ENCODE data around the gene USF3.
A peak's percentile ranks its signal among the peaks of the same experiment; 100 is the strongest.

Gene USF3

DNA sequence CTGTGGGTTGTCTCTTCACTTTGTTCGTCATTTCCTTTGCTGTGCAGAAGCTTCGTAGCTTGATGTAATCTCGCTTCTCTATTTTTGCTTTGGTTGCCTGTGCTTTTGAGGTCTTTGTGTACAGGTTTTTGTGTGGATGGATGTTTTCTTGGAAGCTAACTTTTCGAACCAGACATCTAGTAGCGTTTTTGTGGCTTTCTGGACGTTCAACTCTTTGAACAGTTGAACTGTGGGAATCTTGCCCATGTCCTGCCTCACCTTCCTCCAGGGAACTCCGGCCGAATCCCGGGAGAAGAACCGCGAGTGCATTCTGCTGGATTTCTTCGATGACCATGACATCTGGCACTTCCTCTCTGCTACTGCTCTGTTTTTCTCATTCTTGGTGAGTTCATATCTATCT is 70.6 kb downstream of the USF3 start:
- H3K4me3 ChIP-seq (ENCODE audit: low read depth in 1 of 5, low read length in 5 of 5): peak overlapping the region in 4 of 5 donors; percentile 6 to 53 (median 28)
- peaks cover 0 to 2% (median 0%) of the 10 kb centered on the region in 5 donors for H3K27me3 ChIP-seq (ENCODE audit: control insufficient read depth in 5 of 5, insufficient read depth in 4 of 5, low read length in 5 of 5)
- peaks cover 0 to 11% (median 8%) of the 10 kb centered on the region in 5 donors for H3K4me1 ChIP-seq (ENCODE audit: control insufficient read depth in 5 of 5, insufficient read depth in 5 of 5, low read length in 5 of 5)
- H3K36me3 ChIP-seq (ENCODE audit: control insufficient read depth in 5 of 5, insufficient read depth in 5 of 5, low read length in 5 of 5): peaks cover 0 to 3% (median 0%) of the 10 kb centered on the region in 5 donors
- peak overlapping the region in 2 of 5 donors; percentile 0 to 8 for H3K9ac ChIP-seq (ENCODE audit: low read length in 5 of 5)
- H3K27ac ChIP-seq (ENCODE audit: low read depth, low read length): no peak overlapping the region
- no peaks in the 10 kb centered on the region for H3K9me3 ChIP-seq (ENCODE audit: control insufficient read depth in 5 of 5, low read length in 5 of 5)

DNA sequence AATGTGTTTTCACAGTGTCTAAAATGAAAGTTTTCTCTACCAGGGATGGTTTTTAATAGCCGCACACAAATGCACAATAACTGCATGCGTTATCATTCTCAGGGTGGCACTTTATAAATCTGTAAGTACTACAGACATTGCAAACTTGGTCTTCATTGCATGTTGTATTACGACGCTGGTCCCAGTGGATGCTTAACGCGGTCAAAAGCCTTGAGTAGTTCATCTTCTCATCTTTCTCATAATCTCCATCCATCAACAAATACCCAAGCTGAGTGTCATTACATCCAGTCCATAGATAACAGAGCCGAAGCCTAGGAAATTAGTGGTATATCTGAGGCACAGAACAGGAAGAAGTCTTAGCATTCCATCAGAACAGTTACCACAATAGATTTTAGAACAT is 72.6 kb downstream of the USF3 start:
- H3K27ac ChIP-seq (ENCODE audit: low read depth, low read length): no peak overlapping the region
- H3K4me3 ChIP-seq (ENCODE audit: low read depth in 1 of 5, low read length in 5 of 5): no peak overlapping the region
- H3K36me3 ChIP-seq (ENCODE audit: control insufficient read depth in 5 of 5, insufficient read depth in 5 of 5, low read length in 5 of 5): peaks cover 0 to 3% (median 0%) of the 10 kb centered on the region in 5 donors
- H3K27me3 ChIP-seq (ENCODE audit: control insufficient read depth in 5 of 5, insufficient read depth in 4 of 5, low read length in 5 of 5): peaks cover 0 to 2% (median 0%) of the 10 kb centered on the region in 5 donors
- no peak overlapping the region for H3K9ac ChIP-seq (ENCODE audit: low read length in 5 of 5)
- H3K4me1 ChIP-seq (ENCODE audit: control insufficient read depth in 5 of 5, insufficient read depth in 5 of 5, low read length in 5 of 5): peaks cover 0 to 11% (median 8%) of the 10 kb centered on the region in 5 donors
- H3K9me3 ChIP-seq (ENCODE audit: control insufficient read depth in 5 of 5, low read length in 5 of 5): no peaks in the 10 kb centered on the region

DNA sequence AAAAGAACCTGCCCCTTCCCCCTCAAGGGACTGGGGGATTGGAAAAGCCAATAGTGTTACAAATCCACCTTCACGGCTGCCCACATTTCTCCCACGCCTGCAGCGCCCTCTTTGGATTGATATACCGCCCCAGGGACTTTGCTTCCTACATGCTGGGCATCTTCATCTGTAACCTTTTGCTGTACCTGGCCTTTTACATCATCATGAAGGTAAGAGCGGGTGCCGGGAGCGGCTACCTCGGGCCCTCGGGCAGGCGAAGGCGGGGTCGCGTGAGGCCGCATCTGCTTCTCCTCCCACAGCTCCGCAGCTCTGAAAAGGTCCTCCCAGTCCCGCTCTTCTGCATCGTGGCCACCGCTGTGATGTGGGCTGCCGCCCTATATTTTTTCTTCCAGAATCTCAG is 73.1 kb downstream of the USF3 start:
- Histone ChIP-seq H3K4me1 (ENCODE audit: control insufficient read depth in 5 of 5, insufficient read depth in 5 of 5, low read length in 5 of 5) (peaks cover 0 to 11% (median 8%) of the 10 kb centered on the region in 5 donors), H3K9me3 (ENCODE audit: control insufficient read depth in 5 of 5, low read length in 5 of 5) (no peaks in the 10 kb centered on the region), H3K9ac (ENCODE audit: low read length in 5 of 5) (no peak overlapping the region), H3K27ac (ENCODE audit: low read depth, low read length) (no peak overlapping the region), H3K4me3 (ENCODE audit: low read depth in 1 of 5, low read length in 5 of 5) (no peak overlapping the region), H3K36me3 (ENCODE audit: control insufficient read depth in 5 of 5, insufficient read depth in 5 of 5, low read length in 5 of 5) (peaks cover 0 to 3% (median 0%) of the 10 kb centered on the region in 5 donors), H3K27me3 (ENCODE audit: control insufficient read depth in 5 of 5, insufficient read depth in 4 of 5, low read length in 5 of 5) (peaks cover 0 to 2% (median 0%) of the 10 kb centered on the region in 5 donors)

DNA sequence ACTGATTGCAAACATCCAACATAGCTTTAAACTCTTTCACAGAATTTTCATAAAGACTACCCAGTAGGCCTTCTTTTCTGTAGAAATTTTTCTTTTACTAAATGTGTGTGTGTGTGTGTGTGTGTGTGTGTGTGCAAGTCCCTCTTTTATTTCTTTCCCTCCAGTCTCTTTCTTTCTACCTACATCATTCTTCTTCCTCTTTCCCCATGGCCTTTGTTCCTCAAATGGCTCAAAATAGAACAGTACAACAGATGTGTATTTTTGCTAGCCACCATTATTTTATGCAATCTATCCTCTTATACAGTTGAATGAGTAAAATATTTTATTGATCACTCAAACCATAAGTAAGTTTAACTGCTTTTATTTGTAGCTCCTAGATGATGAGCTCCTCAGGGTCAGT is 76.4 kb downstream of the USF3 start:
- H3K27me3 ChIP-seq (ENCODE audit: control insufficient read depth in 5 of 5, insufficient read depth in 4 of 5, low read length in 5 of 5): peaks cover 0 to 2% (median 0%) of the 10 kb centered on the region in 5 donors
- H3K27ac ChIP-seq (ENCODE audit: low read depth, low read length): no peak overlapping the region
- H3K4me1 ChIP-seq (ENCODE audit: control insufficient read depth in 5 of 5, insufficient read depth in 5 of 5, low read length in 5 of 5): peaks cover 0 to 3% (median under 1%) of the 10 kb centered on the region in 5 donors
- H3K36me3 ChIP-seq (ENCODE audit: control insufficient read depth in 5 of 5, insufficient read depth in 5 of 5, low read length in 5 of 5): no peaks in the 10 kb centered on the region
- no peaks in the 10 kb centered on the region for H3K9me3 ChIP-seq (ENCODE audit: control insufficient read depth in 5 of 5, low read length in 5 of 5)
- no peak overlapping the region for H3K9ac ChIP-seq (ENCODE audit: low read length in 5 of 5)
- H3K4me3 ChIP-seq (ENCODE audit: low read depth in 1 of 5, low read length in 5 of 5): no peak overlapping the region

DNA sequence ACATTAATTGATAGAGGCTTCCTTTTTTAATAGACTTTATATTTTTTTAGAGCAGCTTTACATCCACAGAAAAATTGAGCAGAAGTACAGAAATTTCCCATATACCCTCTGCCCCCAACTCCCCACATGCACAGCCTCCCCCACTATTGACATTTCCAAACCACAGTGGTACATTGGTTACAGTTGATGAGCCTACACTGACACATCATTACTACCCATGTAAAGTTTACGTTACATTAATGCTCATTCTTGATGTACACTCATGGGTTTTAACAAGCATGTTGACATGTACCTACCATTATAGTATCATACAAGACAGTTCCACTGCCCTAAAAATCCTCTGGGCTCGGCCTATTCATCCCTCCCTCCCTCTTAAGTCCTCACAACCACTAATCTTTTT is 78.7 kb downstream of the USF3 start:
- Histone ChIP-seq H3K9ac (ENCODE audit: low read length in 5 of 5) (no peak overlapping the region), H3K4me1 (ENCODE audit: control insufficient read depth in 5 of 5, insufficient read depth in 5 of 5, low read length in 5 of 5) (peaks cover 0 to 16% (median 7%) of the 10 kb centered on the region in 5 donors), H3K9me3 (ENCODE audit: control insufficient read depth in 5 of 5, low read length in 5 of 5) (no peaks in the 10 kb centered on the region), H3K36me3 (ENCODE audit: control insufficient read depth in 5 of 5, insufficient read depth in 5 of 5, low read length in 5 of 5) (no peaks in the 10 kb centered on the region), H3K27ac (ENCODE audit: low read depth, low read length) (no peak overlapping the region), H3K27me3 (ENCODE audit: control insufficient read depth in 5 of 5, insufficient read depth in 4 of 5, low read length in 5 of 5) (no peaks in the 10 kb centered on the region), H3K4me3 (ENCODE audit: low read depth in 1 of 5, low read length in 5 of 5) (no peak overlapping the region)

DNA sequence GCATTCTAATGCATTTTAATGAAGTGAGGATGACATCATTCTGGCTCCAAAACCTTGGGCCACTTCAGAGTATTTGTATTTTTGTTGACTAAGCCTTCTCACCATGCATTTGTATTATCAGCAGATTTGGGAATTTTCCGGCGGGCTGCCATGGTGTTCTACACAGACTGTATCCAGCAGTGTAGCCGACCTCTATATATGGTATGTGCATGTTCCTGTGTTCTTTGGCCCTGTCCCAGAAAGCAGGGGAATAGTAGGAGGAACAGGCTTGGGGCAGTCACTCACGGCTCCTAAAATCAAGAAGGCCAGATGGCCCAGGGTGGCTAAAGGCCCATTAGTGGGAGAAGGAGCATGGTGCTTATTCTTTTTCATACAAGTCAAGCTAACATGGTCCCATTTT is 80.5 kb downstream of the USF3 start:
- H3K4me3 ChIP-seq (ENCODE audit: low read depth in 1 of 5, low read length in 5 of 5): no peak overlapping the region
- H3K9ac ChIP-seq (ENCODE audit: low read length in 5 of 5): no peak overlapping the region
- no peaks in the 10 kb centered on the region for H3K9me3 ChIP-seq (ENCODE audit: control insufficient read depth in 5 of 5, low read length in 5 of 5)
- peaks cover 0 to 16% (median 7%) of the 10 kb centered on the region in 5 donors for H3K4me1 ChIP-seq (ENCODE audit: control insufficient read depth in 5 of 5, insufficient read depth in 5 of 5, low read length in 5 of 5)
- H3K27me3 ChIP-seq (ENCODE audit: control insufficient read depth in 5 of 5, insufficient read depth in 4 of 5, low read length in 5 of 5): no peaks in the 10 kb centered on the region
- no peaks in the 10 kb centered on the region for H3K36me3 ChIP-seq (ENCODE audit: control insufficient read depth in 5 of 5, insufficient read depth in 5 of 5, low read length in 5 of 5)
- H3K27ac ChIP-seq (ENCODE audit: low read depth, low read length): no peak overlapping the region

DNA sequence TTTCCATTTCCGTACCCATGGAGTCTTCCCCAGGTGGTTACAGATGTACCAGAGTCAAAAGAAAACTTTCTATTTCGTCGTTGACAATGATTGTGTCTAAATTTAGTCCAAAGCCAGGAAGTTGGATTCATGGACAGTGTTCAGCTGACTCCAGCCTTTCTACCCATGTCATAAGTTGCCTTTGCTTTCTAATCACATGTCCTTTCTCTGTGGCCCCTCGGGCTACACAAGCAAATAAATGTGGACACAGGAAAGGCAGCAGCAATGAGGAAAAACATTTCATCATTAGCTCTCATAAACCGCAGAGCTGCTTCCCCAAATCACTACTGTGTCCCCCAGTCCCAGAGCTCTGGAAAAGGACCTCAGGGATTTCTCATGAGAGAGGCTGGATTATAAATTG is 82.0 kb downstream of the USF3 start:
- peak overlapping the region; percentile 19 for H3K27ac ChIP-seq (ENCODE audit: low read depth, low read length)
- H3K9ac ChIP-seq (ENCODE audit: low read length in 5 of 5): peak overlapping the region in 1 of 5 donors; percentile 2
- H3K36me3 ChIP-seq (ENCODE audit: control insufficient read depth in 5 of 5, insufficient read depth in 5 of 5, low read length in 5 of 5): no peaks in the 10 kb centered on the region
- no peaks in the 10 kb centered on the region for H3K9me3 ChIP-seq (ENCODE audit: control insufficient read depth in 5 of 5, low read length in 5 of 5)
- H3K4me1 ChIP-seq (ENCODE audit: control insufficient read depth in 5 of 5, insufficient read depth in 5 of 5, low read length in 5 of 5): peaks cover 0 to 16% (median 7%) of the 10 kb centered on the region in 5 donors
- H3K4me3 ChIP-seq (ENCODE audit: low read depth in 1 of 5, low read length in 5 of 5): peak overlapping the region in 1 of 5 donors; percentile 3
- no peaks in the 10 kb centered on the region for H3K27me3 ChIP-seq (ENCODE audit: control insufficient read depth in 5 of 5, insufficient read depth in 4 of 5, low read length in 5 of 5)

DNA sequence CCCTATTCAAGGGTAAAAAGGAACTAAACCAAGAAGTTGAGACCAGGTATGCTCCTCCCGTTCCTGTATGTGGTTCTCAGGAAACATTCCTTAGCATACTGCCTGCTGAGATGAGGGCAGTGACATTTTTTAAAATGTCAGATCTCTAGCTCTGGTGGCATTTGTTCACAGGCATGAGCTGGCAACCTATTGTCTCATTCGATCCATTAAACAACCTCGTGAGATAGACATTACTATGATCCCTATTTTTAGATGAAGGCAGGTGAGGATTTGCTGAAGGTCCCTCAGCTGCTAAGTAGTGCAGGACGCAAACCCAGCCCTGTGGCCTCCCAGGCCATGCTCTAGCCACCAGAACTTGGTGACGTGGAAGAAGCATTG is 89.2 kb downstream of the USF3 start:
- H3K9ac ChIP-seq (ENCODE audit: low read length in 5 of 5): no peak overlapping the region

DNA sequence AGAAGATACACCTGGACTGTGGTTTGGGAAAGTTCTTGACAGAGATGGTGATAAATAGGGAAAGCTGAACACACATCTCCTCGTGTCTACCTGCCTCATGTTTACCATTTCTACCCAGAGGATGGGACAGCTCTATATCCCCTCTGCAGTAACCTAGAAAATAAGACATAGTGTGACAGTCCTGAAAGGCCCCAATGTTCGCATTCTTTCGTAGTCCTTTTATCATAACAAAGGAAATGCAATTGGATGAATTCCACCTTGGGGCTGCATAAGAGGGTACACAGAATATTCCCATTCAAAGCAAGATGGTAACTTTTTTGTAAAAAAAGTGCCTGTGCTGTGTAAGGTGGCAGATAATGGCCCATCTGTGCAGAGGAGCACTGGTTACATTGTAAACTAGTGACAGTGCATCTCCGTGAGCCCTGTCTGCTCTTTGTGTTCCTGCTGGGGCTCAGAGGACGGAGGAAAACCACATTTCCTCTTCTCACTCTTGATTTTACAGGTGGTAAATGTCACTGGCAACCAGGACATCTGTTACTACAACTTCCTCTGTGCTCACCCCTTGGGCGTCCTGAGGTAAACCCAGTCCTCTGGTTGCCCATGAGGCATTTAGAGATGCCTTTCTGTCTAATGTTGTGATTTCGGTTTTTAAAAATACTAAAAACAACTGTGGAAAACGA is 89.8 kb downstream of the USF3 start:
- Histone ChIP-seq H3K36me3 (ENCODE audit: control insufficient read depth in 5 of 5, insufficient read depth in 5 of 5, low read length in 5 of 5) (no peaks in the 10 kb centered on the region), H3K9ac (ENCODE audit: low read length in 5 of 5) (no peak overlapping the region), H3K9me3 (ENCODE audit: control insufficient read depth in 5 of 5, low read length in 5 of 5) (no peaks in the 10 kb centered on the region), H3K27ac (ENCODE audit: low read depth, low read length) (no peak overlapping the region), H3K4me1 (ENCODE audit: control insufficient read depth in 5 of 5, insufficient read depth in 5 of 5, low read length in 5 of 5) (peaks cover 0 to 4% (median 3%) of the 10 kb centered on the region in 5 donors), H3K27me3 (ENCODE audit: control insufficient read depth in 5 of 5, insufficient read depth in 4 of 5, low read length in 5 of 5) (no peaks in the 10 kb centered on the region), H3K4me3 (ENCODE audit: low read depth in 1 of 5, low read length in 5 of 5) (no peak overlapping the region)

More for the DNA sequence above, 89.2 kb downstream of the USF3 start:
- no peak overlapping the region for H3K27ac ChIP-seq (ENCODE audit: low read depth, low read length)
- no peaks in the 10 kb centered on the region for H3K36me3 ChIP-seq (ENCODE audit: control insufficient read depth in 5 of 5, insufficient read depth in 5 of 5, low read length in 5 of 5)
- no peak overlapping the region for H3K4me3 ChIP-seq (ENCODE audit: low read depth in 1 of 5, low read length in 5 of 5)
- H3K9me3 ChIP-seq (ENCODE audit: control insufficient read depth in 5 of 5, low read length in 5 of 5): no peaks in the 10 kb centered on the region
- H3K4me1 ChIP-seq (ENCODE audit: control insufficient read depth in 5 of 5, insufficient read depth in 5 of 5, low read length in 5 of 5): peaks cover 0 to 4% (median 0%) of the 10 kb centered on the region in 5 donors
- no peaks in the 10 kb centered on the region for H3K27me3 ChIP-seq (ENCODE audit: control insufficient read depth in 5 of 5, insufficient read depth in 4 of 5, low read length in 5 of 5)

DNA sequence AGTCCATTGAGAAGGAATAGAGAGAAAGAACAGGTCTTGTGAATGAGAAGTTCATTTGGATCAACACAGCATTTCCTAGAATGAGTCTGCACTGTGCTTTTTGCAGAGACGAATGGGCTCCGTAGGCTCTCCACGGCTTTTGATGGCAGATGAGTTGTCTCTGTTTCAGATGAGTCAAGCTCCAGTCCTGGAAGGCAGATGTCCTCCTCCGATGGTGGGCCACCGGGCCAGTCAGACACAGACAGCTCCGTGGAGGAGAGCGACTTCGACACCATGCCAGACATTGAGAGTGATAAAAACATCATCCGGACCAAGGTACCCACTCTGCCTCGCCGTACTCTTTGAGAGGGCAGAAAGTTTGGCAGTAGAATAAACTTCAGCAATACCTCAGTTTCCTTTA is 93.6 kb downstream of the USF3 start:
- H3K36me3 ChIP-seq (ENCODE audit: control insufficient read depth in 5 of 5, insufficient read depth in 5 of 5, low read length in 5 of 5): no peaks in the 10 kb centered on the region
- peaks cover 0 to 17% (median 4%) of the 10 kb centered on the region in 5 donors for H3K4me1 ChIP-seq (ENCODE audit: control insufficient read depth in 5 of 5, insufficient read depth in 5 of 5, low read length in 5 of 5)
- no peak overlapping the region for H3K27ac ChIP-seq (ENCODE audit: low read depth, low read length)
- H3K4me3 ChIP-seq (ENCODE audit: low read depth in 1 of 5, low read length in 5 of 5): no peak overlapping the region
- no peak overlapping the region for H3K9ac ChIP-seq (ENCODE audit: low read length in 5 of 5)
- H3K27me3 ChIP-seq (ENCODE audit: control insufficient read depth in 5 of 5, insufficient read depth in 4 of 5, low read length in 5 of 5): no peaks in the 10 kb centered on the region
- no peaks in the 10 kb centered on the region for H3K9me3 ChIP-seq (ENCODE audit: control insufficient read depth in 5 of 5, low read length in 5 of 5)

Data from subcutaneous abdominal adipose tissue (tissue), 5 donors.